GM12874 (cell line): Measurements from ENCODE around the gene ARL2BP.

ENCODE experiments used
- TF ChIP-seq, protein P1 (sequence below): IDR thresholded peaks from 2 replicates; pipeline ENCODE4 v1.5.1; 2011; ENCODE audit warnings: low read depth, mild to moderate bottlenecking, control low read depth, low read length, moderate library complexity; ENCODE audit not compliant: insufficient read depth

ARL2BP gene

DNA sequence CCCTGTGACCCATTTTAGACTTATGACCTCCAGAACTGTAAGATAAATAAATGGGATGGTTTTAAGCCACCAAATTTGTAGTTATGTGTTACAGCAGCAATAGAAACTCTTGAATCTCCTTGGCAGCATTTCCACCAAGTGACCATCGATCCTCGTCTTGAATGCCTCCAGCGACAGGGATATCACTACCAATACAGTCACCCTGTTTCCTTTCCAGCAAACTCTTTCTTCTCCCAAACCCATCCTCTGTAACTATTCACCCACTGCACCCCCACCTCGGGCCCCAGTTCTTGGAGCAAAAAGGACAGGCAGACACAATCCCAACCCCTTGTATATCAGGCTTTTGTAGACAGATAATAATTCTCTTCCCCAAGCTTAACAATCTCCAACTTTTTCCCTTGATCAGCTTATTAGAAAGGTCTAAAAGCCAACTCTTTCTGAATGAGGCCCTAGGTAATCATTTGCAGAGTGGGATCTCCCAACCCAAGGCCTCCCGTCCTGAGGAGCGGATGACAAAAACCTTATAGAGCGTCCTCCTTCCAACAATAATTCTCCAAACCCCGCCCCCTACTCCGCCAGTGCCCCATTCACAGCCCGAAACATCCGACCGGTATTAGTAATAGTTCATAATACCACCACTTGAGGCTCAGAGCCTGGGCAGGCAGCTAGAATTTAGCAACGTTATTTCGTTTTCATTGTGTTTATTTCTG is 54.1 kb downstream of the ARL2BP start:
- TF ChIP-seq, protein P1, sequence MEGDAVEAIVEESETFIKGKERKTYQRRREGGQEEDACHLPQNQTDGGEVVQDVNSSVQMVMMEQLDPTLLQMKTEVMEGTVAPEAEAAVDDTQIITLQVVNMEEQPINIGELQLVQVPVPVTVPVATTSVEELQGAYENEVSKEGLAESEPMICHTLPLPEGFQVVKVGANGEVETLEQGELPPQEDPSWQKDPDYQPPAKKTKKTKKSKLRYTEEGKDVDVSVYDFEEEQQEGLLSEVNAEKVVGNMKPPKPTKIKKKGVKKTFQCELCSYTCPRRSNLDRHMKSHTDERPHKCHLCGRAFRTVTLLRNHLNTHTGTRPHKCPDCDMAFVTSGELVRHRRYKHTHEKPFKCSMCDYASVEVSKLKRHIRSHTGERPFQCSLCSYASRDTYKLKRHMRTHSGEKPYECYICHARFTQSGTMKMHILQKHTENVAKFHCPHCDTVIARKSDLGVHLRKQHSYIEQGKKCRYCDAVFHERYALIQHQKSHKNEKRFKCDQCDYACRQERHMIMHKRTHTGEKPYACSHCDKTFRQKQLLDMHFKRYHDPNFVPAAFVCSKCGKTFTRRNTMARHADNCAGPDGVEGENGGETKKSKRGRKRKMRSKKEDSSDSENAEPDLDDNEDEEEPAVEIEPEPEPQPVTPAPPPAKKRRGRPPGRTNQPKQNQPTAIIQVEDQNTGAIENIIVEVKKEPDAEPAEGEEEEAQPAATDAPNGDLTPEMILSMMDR = no peak

DNA sequence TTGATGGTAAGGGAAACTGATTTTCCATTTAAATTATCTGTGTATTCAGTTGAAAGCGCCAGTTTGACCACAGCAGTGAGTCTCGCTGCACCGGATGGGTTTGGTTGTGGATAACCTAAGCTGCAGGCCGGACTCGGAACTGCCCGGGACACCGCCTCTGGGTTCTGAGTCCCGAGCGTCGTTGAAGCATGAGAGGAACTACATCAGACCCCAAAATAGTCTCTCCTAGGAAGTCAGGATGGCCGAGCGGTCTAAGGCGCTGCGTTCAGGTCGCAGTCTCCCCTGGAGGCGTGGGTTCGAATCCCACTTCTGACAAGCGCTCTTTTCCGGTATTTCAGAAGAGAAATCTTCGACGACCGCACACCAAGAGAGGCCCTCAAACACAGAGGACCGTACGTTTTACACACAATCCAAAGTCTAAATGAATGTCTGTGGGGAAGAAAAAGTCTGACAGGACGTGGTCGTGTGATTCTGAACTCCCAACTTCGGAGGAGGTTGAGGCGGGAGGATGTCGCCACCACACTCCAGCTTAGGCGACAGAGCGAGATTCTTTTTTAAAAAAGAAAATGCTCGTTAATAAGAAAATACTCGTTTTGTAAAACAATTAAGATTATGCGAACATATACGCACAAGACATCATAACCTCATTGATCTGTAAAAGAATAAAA is 54.8 kb downstream of the ARL2BP start:
- TF ChIP-seq, protein P1 = no peak

DNA sequence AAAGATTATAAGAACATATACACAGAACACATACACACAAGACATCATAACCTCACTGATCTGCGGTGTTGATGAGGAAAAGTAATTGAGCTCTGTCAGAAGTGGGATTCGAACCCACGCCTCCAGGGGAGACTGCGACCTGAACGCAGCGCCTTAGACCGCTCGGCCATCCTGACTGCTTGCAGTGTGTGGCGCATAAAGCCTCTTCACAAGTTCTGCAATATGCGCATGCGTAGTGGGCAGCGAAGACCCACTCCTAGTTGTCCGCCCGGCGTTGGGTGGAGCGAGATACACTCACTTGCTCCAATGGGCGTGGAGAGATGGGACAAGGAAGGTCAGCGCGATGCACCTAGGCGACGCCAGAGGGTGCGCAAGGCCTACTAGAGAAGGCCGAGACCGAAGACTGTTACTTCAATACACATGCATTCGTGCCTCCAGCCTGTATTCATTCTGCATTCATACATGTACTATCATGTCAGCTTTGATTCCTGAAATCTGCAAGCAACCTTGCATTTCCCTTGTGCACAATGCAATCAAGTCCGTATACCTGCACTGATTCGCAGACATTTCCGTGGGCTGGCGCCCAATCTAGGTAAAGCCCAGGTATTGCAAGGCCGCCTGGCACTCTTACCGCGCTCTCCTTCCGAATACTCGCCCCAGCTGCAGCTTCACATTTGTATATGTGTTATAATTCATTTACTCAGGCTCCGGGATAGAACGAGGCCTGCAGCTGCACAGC is 55.5 kb downstream of the ARL2BP start:
- TF ChIP-seq, protein P1 = peak; percentile 93

DNA sequence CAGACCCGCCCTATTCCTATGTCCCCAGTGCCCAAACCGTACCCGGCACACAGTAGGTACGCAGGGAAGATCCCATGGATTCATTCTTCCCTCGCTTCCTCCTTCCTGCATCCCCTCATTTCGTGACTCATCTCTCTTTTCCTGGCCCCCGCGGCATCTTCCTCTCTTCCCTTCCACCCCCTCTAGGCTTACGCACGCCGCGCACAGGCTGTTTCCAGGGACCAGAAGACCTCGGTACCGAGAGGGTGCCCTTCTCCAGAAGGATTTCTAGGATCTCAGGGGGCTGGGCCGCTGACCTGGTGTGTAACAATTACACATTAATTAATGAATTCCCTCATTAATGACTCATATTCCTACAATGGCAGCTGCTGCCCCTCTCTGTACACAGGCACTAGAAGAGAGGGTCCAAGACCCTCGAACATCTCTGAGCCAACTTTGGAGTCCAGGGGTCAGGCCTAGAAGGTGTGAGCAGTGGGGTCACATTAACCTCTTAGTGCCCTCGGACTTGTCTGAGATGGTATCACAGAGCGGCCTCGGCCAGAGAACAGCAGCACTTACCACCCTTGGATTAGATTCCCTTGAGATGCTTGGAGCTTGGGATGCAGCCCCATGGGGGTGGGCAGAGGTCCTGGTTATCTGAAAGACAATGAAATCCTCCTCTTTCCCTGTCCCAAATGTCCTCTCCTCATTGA is 56.2 kb downstream of the ARL2BP start:
- TF ChIP-seq, protein P1 = no peak
